Cortex of kidney (tissue), 1 donor: ENCODE results near the gene BUB1B.

Experiments used
- DNase-seq: peaks from one replicate; lab custom pipeline; 2025; lab: John Stamatoyannopoulos, UW

BUB1B gene

GRCh38 chr15:40241269-40242212, 80.7 kb downstream of the BUB1B start:
- no peak for DNase-seq

- no peak for DNase-seq
Observed at GRCh38 chr15:40242213-40242599, 81.3 kb downstream of the BUB1B start.

GRCh38 chr15:40242601-40243000, 81.7 kb downstream of the BUB1B start:
- DNase-seq: no peak

- no peak for DNase-seq
Observed at GRCh38 chr15:40243126-40243810, 82.4 kb downstream of the BUB1B start.

- DNase-seq: no peak
Observed at GRCh38 chr15:40244961-40245523, 84.2 kb downstream of the BUB1B start.

- no peak for DNase-seq
Observed at GRCh38 chr15:40245666-40246450, 85.0 kb downstream of the BUB1B start.

- DNase-seq: no peak
Observed at GRCh38 chr15:40246496-40247280, 85.8 kb downstream of the BUB1B start.

- DNase-seq: no peak
Observed at GRCh38 chr15:40247406-40247971, 86.6 kb downstream of the BUB1B start.

- DNase-seq: no peak
Observed at GRCh38 chr15:40248006-40248783, 87.3 kb downstream of the BUB1B start.

GRCh38 chr15:40249477-40250303, 88.8 kb downstream of the BUB1B start:
- no peak for DNase-seq

GRCh38 chr15:40250304-40250656, 89.4 kb downstream of the BUB1B start:
- no peak for DNase-seq

- no peak for DNase-seq
Observed at GRCh38 chr15:40250771-40251483, 90.1 kb downstream of the BUB1B start.

GRCh38 chr15:40251486-40252140, 90.7 kb downstream of the BUB1B start:
- DNase-seq: no peak

- no peak for DNase-seq
Observed at GRCh38 chr15:40252141-40252437, 91.2 kb downstream of the BUB1B start.

GRCh38 chr15:40252438-40253166, 91.7 kb downstream of the BUB1B start:
- DNase-seq: no peak

- no peak for DNase-seq
Observed at GRCh38 chr15:40253167-40253790, 92.4 kb downstream of the BUB1B start.

- DNase-seq: no peak
Observed at GRCh38 chr15:40254452-40254851, 93.6 kb downstream of the BUB1B start.
